ENCODE data around the gene NID2. TPM values are rescaled to one million over a fixed set of nuclear protein-coding genes. Genes with fewer than 3 reads are reported as not detected.

The NID2 gene
- total and polyA plus RNA-seq, 4 donors = 3.4 to 116 (median 7.8) TPM

DNA sequence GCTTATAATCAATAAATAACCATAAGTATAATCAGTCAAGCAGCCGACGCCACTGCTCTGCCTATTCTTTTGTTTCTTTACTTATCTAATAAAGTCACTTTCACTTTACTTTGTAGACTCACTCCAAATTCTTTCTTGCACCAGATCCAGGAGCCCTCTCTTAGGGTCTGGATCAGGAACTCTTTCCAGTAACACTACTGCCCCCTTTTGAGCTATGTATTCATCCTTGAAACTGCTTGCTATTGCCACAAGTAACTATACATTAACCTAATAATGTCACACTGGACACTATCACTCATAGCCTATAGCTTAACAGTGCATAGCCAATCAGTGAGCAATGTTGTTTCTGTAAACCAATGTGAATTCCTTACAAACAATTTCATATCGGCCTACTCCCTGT is 2.8 kb upstream of the NID2 start:
- peaks cover under 1 to 35% (median 14%) of the 10 kb centered on the region in 5 donors for H3K4me1 ChIP-seq (ENCODE audit: control insufficient read depth in 5 of 5, insufficient read depth in 5 of 5, low read length in 5 of 5)
- 37 to 50% methylated on average over 3 of the region's 3 CpGs for WGBS, 2 donors
- ATAC-seq (ENCODE audit: insufficient read depth, low FRiP score) (no peak), DNase-seq (peak in 2 of 3 donors; percentile 71 to 82)
- TF ChIP-seq CTCF (IDR thresholded peaks at IDR 0.05; ENCODE audit: control extremely low read depth, extremely low read depth) = no peak
- H3K36me3 ChIP-seq (ENCODE audit: control insufficient read depth in 4 of 4, insufficient read depth in 4 of 4, low read length in 4 of 4) = no peaks in the 10 kb centered on the region
- no peaks in the 10 kb centered on the region for H3K27me3 ChIP-seq (ENCODE audit: control insufficient read depth in 3 of 3, insufficient read depth in 3 of 3, low read length in 2 of 3)
- H3K4me3 ChIP-seq = no peak overlapping the region
- H3K27ac ChIP-seq (ENCODE audit: low read depth in 1 of 2, low read length in 1 of 2) = no peak overlapping the region
- H3K9ac ChIP-seq (ENCODE audit: insufficient read depth in 1 of 2, low read length in 2 of 2) = no peak overlapping the region
- no peaks in the 10 kb centered on the region for H3K9me3 ChIP-seq (ENCODE audit: control insufficient read depth in 4 of 4, insufficient read depth in 3 of 4, low read length in 3 of 4)

GRCh38 chr14:52070051-52070431 is 1.2 kb upstream of the NID2 start:
- DNase-seq (no peak), ATAC-seq (ENCODE audit: insufficient read depth, low FRiP score) (no peak)
- Histone ChIP-seq H3K9ac (ENCODE audit: insufficient read depth in 1 of 2, low read length in 2 of 2) (peak overlapping the region in 1 of 2 donors; percentile 71), H3K36me3 (ENCODE audit: control insufficient read depth in 4 of 4, insufficient read depth in 4 of 4, low read length in 4 of 4) (peaks cover 0 to 8% (median 2%) of the 10 kb centered on the region in 4 donors), H3K27me3 (ENCODE audit: control insufficient read depth in 3 of 3, insufficient read depth in 3 of 3, low read length in 2 of 3) (no peaks in the 10 kb centered on the region), H3K9me3 (ENCODE audit: control insufficient read depth in 4 of 4, insufficient read depth in 3 of 4, low read length in 3 of 4) (no peaks in the 10 kb centered on the region), H3K4me3 (no peak overlapping the region), H3K27ac (ENCODE audit: low read depth in 1 of 2, low read length in 1 of 2) (peak overlapping the region in 1 of 2 donors; percentile 76), H3K4me1 (ENCODE audit: control insufficient read depth in 5 of 5, insufficient read depth in 5 of 5, low read length in 5 of 5) (peaks cover 3 to 27% (median 14%) of the 10 kb centered on the region in 5 donors)
- TF ChIP-seq CTCF (IDR thresholded peaks at IDR 0.05; ENCODE audit: control extremely low read depth, extremely low read depth) = no peak
- 69 to 70% methylated on average over 3 of the region's 3 CpGs for WGBS, 2 donors

DNA sequence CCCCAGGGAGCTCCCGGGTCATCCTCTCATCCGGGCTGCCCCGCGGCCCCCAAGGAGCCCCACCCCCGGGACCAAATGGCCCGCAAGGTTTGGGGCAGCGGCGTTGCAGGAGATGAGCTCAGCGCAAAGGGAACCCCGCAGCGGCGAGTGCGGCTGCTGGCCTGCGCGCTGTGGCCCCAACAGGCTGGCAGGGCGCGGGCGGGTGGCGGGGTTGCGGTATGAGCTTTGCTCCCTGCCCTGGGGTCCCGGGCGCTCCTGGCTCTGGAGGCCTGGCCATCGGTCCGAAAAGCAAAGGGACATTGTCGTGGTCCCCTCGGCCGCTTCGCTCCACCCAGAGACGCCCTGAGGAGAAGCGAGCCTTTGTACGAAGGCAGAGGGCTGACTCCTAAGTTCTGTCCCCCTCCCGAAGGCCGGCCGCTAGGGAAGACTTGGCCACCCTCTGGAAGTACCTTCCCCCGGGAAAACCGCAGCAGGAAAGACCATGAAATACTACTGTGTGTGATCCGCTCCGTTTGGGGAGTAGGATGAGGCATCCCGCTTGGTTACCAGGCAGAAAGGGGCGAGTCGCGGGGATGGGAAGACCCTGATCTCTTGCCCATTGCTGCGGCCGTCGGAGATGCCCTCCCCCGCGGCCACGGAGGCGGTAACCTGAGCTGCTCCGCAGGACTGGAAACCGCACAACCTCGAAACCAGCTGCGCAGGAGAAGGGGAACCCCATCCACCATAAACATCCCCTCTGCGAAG is 620 bp upstream of the NID2 start:
- DNase-seq (peak; percentile 67 to 79 (median 69)), ATAC-seq (ENCODE audit: insufficient read depth, low FRiP score) (peak; percentile 51)
- Histone ChIP-seq H3K27ac (ENCODE audit: low read depth in 1 of 2, low read length in 1 of 2) (peak overlapping the region; percentile 76 to 77), H3K9me3 (ENCODE audit: control insufficient read depth in 4 of 4, insufficient read depth in 3 of 4, low read length in 3 of 4) (no peaks in the 10 kb centered on the region), H3K4me3 (peak overlapping the region; percentile 64), H3K36me3 (ENCODE audit: control insufficient read depth in 4 of 4, insufficient read depth in 4 of 4, low read length in 4 of 4) (peaks cover 0 to 8% (median 2%) of the 10 kb centered on the region in 4 donors), H3K4me1 (ENCODE audit: control insufficient read depth in 5 of 5, insufficient read depth in 5 of 5, low read length in 5 of 5) (peaks cover 3 to 27% (median 14%) of the 10 kb centered on the region in 5 donors), H3K27me3 (ENCODE audit: control insufficient read depth in 3 of 3, insufficient read depth in 3 of 3, low read length in 2 of 3) (no peaks in the 10 kb centered on the region), H3K9ac (ENCODE audit: insufficient read depth in 1 of 2, low read length in 2 of 2) (peak overlapping the region in 1 of 2 donors; percentile 71)
- no peak for TF ChIP-seq CTCF (IDR thresholded peaks at IDR 0.05; ENCODE audit: control extremely low read depth, extremely low read depth)
- 3 to 6% methylated on average over 51 to 54 of the region's 54 CpGs for WGBS, 2 donors
